ENCODE data around the gene ANKRD53.

GRCh38 chr2:70943205-70943871 lies 35.1 kb upstream of the ANKRD53 start:
- TF ChIP-seq CTCF (IDR thresholded peaks at IDR 0.05) (no peak), POLR2A (IDR thresholded peaks at IDR 0.05) (no peak)
